Stomach (tissue), 4 donors: Measurements from ENCODE around the gene RGS6.

Experiments used
- EP300 ChIP-seq: sonication (generic); formaldehyde crosslinking; IDR thresholded peaks from one replicate; pipeline ENCODE4 v1.6.1; 2017; ENCODE audit warnings: antibody characterized with exemption
- POLR2A ChIP-seq, 4 donors: fragments of 450-650 bp; IDR thresholded peaks; one replicate each; pipeline ENCODE4 v1.6.1; 2016; ENCODE audit warnings: antibody characterized with exemption in 4 of 4, control low read depth in 2 of 4, mild to moderate bottlenecking in 1 of 4, moderate library complexity in 1 of 4
- POLR2AphosphoS5 ChIP-seq, 3 donors: sonication (generic); formaldehyde crosslinking; IDR thresholded peaks; one replicate each; pipeline ENCODE4 v1.6.1; 2016; ENCODE audit warnings: antibody characterized with exemption in 3 of 3
- TF ChIP-seq, protein P1 (sequence below), 7 experiments: fragments of 450-650 bp in 4 of 7; fragments of 200-600 bp in 3 of 7; sonication (generic) in 3 of 7; IDR thresholded peaks; one replicate each; pipeline ENCODE4 v1.5.1; 2016 to 2019; ENCODE audit warnings: antibody characterized with exemption in 7 of 7, control low read depth in 2 of 7, mild to moderate bottlenecking in 1 of 7

DNA sequence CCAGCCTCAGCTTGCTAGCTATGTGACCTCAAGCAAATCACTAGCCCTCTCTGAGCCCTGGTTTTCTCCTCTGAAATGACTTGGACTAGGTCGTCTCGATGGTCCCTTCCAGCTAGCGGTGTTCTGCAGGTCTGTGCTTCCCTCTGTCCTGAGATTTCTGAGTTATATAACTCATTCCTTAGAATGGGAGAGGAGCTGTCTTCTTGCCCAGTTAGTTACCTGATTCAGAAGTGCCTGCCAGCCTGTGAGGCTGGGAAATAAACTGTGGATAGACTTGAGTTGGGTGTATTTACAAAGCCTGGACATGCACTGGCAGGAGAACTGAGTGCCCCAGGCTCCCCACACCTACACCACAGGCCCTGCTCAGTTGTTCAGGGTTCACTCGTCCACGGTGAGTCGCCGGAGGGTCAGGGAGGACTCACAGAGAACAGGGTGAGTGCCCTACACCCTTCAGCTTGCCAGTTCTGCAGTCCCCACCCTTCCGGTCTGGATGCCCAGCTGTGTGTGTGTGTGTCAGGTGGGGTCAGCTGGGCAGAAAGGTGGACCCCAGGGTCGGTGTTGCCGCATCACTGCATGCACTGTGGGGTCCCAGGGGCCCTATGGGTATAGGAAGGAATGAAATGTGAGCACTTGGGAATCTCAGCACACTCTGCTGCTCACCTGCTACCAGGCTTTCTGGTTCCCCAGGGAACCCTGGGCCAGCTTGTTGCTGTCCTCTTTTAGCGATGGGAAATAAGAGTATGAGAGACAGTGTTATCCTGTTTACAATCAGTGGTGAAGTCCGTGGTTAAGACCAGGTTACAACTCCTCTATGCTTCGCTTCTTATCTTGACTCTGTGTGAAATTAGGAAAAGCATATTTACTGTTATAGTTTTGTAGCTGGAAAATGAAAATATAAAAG, 613.4 kb downstream of the RGS6 start:
- TF ChIP-seq, protein P1, sequence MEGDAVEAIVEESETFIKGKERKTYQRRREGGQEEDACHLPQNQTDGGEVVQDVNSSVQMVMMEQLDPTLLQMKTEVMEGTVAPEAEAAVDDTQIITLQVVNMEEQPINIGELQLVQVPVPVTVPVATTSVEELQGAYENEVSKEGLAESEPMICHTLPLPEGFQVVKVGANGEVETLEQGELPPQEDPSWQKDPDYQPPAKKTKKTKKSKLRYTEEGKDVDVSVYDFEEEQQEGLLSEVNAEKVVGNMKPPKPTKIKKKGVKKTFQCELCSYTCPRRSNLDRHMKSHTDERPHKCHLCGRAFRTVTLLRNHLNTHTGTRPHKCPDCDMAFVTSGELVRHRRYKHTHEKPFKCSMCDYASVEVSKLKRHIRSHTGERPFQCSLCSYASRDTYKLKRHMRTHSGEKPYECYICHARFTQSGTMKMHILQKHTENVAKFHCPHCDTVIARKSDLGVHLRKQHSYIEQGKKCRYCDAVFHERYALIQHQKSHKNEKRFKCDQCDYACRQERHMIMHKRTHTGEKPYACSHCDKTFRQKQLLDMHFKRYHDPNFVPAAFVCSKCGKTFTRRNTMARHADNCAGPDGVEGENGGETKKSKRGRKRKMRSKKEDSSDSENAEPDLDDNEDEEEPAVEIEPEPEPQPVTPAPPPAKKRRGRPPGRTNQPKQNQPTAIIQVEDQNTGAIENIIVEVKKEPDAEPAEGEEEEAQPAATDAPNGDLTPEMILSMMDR (IDR thresholded peaks at IDR 0.05): no peak
- TF ChIP-seq POLR2A (IDR thresholded peaks at IDR 0.05): no peak
- no peak for TF ChIP-seq EP300
- no peak for TF ChIP-seq POLR2AphosphoS5 (IDR thresholded peaks at IDR 0.05)
